HG03039 (cell line): ENCODE results near the gene CDK4.

Experiments used
- ATAC-seq: cut with Tn5 transposase; IDR thresholded peaks from one replicate; pipeline ENCODE4 v1.9.1; 2021; ENCODE audit warnings: mild to moderate bottlenecking, moderate library complexity; ENCODE audit not compliant: unreplicated experiment

CDK4 gene

DNA sequence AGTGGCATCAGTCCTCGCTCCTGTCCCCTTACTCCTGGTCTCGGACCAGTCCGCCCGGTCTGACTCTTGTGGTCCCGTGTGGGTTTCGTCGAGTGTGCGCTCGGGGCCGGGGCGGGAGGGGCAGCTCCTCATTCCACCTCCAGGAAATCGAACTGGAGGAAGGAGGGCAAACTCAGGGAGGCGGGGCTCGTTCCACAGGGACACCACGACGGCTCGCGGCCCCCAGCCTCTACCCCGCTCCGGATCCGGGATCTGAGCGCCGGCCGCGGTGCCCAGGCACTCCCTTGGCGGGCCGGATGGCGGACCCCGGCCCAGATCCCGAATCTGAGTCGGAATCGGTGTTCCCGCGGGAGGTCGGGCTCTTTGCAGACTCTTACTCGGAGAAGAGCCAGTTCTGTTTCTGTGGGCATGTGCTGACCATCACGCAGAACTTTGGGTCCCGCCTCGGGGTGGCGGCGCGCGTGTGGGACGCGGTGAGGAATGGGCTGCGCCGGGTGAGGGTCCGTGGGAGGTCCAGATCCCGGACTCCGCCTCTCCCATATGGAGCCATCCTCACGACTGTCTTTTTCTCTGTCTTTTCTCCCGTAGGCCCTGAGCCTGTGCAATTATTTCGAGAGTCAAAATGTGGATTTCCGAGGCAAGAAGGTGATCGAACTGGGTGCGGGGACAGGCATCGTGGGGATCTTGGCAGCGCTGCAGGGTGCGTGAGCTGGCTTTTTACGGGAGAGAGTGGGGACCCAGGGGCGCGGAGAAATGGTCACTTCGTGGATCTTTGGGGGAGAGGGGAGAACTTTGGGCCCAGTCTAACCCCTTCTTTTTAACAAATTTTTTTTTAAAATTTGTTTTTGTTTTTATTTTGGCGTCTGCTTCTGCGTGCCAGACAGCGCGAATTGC, 20.6 kb upstream of the CDK4 start, which contains the start of gene EEF1AKMT3:
EEF1AKMT3 (plus strand) TSS at position 186 of the 894 bp plus-strand sequence; CDS start at position 297, 111 bp downstream.
- peak; percentile 17 for ATAC-seq

DNA sequence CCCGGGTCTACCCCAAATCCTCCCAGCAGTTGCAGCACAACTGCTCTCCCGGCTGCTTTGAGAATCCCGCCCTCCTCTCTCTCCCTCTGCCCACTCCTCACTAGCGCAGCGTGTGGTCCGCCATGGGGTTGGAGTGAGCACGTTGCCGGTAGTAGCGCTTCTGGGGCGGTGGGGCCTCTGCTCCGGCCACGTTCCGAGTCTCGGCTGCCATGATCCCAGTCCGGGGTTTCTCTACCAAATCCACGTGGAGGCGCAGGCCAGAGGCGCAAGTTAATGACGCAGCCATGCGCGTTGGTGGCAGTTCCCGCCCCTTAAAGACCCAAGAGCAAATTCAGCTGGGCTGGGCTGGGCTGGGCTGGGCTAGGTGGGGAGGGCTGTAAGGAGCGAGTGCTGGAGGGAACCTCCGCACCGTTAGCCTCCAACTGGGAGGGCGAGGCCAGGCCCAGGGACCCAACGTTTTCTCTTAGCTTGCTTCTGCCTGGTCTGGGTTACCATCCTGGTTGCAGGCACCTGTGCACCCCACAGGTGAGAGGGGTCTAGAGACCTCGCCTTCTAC, 19.8 kb upstream of the CDK4 start, which contains the start of gene METTL1:
METTL1 (minus strand) TSS at position 233 of the 556 bp plus-strand sequence; CDS start at position 211, 22 bp downstream.
- ATAC-seq: peak; percentile 69

DNA sequence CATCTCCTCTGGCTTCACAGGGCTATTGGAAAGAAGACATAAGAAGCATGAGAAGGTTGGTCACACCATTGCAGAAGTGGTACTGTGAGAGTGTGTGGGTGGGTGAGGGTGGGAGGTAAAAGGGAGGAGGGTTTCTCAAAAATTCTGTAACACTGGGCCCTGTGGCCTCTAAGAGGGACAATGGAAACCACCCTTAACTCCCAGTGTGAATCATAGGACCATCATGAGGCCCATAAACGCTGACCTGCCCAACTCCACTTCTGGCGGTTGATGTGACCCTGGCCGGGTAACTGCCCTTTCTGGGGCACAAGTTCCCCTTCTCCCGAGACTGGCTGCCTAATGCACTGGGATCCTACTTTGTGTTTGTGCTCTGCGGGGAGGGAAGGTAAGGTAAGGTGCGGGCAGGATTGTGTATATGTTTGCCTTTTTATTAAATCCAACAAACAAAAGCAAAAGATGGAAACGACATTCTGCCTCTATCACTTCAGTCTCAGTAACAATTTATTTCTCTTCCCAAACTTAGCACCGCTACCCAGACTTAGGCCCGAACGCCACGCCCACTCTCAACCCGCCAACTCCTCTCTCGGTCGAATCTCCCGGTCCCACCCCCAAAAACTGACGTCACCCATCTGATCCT, 19.2 kb upstream of the CDK4 start:
- peak; percentile 62 for ATAC-seq

DNA sequence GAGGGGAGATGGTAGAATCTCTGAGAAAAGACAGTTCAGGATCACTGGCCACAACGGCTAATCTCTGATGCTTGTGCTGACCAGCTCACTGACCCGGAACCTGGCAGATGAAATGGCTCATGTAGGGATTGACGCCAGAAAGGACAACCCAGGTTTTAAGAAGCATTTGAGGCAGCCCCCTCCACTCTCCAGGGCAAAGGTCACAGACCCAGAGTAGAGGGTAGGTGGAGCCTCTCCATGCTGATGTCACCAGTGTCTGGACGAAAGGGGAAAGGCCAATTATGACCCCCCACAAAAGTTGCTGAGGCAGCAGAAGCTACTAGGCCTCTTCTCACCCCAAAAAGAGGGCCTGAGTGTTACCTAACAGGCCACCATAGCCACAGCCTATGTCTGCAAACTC, 18.6 kb upstream of the CDK4 start:
- no peak for ATAC-seq

DNA sequence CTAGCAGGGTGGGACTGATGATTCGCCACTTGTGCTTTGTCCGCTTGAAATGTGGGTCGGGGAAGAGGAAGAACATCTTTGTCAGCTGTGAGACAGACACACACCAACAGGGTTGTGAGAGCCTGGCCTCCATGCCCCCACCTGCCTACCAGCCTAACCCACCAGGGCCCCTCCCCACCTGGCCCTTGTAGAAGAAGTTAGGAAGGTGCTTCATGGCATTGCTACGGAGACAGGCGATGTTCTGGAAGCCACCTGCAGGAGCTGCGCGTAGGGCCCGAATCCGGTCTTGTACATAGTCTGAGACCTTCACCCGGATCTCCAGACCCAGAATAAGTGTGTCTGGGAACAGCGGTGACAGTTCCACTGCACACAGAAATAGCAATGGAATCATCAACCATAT, 17.5 kb upstream of the CDK4 start:
- ATAC-seq: no peak

DNA sequence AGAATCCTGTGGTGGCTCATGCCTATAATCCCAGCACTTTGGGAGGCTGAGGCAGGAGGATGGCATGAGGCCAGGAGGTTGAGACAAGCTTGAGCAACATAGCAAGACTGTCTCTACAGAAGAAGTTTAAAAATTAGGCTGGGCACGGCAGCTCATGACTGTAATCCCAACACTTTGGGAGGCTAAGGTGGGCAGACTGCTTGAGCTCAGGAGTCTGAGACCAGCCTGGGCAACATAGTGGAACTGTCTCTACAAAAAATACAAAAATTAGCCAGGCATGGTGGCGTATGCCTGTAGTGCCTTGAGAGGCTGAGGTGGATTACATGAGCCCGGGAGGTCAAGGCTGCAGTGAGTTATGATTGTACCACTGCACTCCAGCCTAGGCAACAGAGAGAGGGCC, 15.8 kb upstream of the CDK4 start:
- no peak for ATAC-seq

DNA sequence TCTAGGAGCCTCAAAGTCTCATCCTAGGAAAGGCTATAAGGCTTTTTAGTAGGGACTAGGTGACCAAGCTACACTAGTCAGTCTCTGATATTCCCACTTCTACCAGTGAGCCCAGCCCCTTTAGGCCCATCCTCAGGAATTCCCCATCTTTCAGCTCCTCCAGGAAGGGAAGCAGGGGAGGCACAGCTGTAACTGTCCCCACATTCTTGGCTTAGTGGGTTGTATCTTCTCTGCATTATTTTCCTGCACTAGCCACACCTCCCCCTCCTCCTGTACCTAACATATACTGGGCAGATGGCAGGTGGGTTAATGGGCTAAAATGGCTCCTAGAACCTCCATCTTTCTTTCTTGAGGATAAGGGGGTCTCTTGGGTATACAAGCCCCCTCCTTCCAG, 15.2 kb upstream of the CDK4 start:
- ATAC-seq: no peak

DNA sequence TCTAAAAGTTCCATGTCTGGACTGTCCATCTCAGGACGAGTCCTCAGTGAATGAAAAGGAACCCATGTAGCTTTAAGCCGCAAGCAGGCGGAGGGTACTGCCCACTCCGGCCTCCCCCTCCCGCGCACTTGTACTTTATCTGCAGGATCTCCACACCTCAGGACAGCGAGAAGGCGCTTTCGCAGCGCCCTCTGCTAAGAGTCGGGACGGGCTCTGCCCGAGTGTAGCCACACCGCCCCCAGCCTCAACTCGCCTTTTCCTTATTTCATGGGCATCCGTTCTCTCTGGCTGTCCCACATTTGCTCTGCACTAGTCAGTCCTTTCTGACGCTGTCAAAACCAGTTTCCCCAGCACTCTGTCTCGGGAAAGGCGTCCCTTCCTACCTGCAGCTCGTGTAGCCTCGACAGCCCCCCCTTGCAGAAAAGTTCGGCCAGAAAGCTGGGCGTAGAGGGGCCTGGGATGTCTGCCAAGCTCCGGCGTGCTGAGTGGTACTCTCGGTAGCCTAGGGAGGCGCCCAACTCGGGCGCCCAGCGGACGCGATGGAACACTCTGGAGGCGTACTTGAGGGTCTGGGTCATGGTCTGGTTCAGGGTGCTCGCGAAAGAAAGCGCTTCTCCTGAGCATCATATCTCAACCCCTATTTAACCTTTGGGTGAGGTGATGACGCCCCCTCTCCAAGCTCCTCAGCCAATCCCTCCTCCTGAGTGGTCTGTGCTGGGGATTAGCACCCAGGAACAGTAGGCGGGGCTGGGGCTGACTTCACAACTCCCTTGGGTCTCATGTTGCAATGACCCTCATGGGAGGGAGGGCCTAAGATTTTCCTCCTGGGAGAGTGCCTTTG, 14.6 kb upstream of the CDK4 start, which contains the start of gene CYP27B1:
CYP27B1 (minus strand) TSS at position 615 of the 841 bp plus-strand sequence; CDS start at position 578, 37 bp downstream.
- no peak for ATAC-seq

DNA sequence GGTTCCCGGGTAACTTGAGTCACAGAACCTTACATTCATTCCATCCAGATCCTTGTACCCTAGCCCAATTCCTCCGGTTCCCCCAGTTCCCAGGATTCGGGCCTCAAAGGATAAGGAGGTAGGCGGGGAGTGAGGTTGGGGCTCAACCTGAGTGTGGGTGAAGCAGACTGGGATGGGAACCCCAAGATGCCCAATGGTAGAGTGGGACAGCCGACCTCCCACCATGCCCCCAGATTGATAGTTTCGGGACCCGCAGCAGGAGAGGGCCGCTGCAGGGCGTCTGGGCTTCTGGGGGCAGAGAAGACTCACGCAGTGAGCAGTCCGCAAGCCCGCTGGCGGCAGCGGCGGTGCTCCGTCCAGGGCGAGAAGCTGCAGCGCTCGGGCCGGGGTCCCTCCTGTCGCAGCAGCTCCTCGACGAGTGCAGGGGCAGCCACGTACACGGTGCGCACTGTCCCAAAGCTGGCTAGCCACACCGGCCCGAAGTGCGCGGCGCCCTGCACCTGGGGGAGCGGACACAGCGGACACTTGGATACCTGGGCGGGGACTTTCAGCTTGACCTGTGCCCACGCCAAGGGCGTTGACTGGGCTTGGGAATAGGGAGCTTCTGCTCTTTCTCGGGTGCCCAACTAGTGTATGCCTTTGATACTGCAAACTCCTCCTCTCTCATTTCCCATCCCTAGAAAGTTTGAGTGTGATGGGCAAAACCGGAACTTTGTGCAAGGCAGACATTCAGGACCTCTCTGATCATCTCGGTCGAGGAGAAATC, 13.8 kb upstream of the CDK4 start:
- ATAC-seq: no peak

DNA sequence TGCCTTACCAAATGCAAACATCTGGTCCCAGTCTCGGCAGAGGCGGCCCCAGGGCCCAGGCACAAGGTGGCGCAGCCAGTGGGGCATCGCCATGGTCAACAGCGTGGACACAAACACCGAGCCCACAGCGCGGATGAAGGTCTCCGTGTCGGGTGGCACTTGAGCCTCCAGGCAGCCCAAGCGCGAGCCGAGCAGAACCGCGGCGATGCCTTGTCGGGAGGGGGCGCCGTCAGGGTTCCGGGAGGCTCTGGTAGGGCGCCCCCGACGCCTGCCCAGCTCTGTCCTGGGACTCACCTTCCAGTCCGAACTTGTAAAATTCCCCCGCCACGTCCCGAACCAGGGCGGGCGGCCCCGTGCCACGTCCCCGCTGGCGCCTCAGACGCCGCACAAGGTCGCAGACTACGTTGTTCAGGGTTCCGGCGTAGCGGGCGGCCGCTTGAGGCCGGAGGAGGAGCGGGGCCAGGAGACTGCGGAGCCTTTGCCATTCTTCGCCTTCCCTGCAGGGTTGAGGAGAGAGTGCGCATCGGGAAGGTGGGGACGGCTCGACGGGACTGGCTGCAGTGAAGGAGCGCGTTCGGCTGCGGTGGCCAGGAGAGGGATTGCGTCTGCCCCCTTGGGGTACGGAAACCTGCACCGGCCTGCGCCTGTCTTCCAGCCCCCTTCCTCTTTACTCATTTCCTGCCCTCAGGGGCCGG, 13.0 kb upstream of the CDK4 start:
- no peak for ATAC-seq

DNA sequence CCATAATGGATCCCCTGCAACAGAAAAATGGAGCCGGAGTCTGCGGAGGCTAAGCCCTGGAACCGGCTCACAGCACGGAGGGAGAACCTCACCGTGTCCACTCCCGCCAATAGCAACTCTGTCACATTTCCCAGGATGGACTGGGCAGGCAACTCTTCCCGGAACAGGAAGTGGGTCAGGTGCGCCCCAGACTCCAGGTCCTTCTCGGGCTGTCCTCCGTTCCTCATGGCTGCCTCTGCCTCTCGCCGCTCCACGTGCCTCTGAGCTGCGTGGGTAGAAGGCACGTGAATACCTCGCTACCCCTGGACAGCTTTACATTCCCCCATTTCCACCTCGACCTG, 12.5 kb upstream of the CDK4 start:
- no peak for ATAC-seq

DNA sequence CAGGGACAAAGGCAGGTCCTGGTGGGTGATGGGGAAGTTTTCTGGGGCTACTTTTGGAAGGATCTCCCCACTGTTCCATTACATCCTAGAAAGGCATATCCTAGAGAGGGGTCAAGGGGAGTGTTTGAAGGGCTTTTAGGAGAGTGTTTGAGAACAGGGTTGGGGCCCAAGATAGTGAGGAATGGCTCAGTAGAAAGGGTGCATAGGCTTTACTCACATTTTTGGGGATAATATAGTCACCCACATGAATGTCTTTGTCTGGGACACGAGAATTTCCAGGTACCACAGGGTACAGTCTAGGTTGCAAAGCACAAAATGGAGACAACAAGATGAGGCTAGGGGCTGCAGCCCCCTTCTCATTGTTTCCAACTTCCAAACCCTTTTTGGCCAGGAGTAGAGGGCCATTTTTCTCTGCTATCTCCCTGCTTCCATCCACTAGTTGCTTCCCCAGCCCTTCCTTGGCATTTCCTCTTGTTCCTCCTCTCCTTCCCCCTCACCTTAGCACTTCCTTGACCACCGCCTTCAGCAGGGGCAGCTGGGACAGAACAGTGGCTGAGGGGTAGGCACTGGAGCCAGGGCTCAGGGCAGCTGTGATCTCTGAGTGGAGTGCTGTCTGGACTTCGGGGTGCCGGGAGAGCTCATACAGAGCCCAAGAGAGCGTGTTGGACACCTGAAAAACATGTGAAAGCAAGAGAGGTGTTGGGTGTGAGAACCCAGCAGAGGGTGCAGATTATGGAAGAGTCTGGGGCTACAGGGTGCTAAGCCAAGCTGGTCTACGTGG, 12.0 kb upstream of the CDK4 start:
- ATAC-seq: no peak

DNA sequence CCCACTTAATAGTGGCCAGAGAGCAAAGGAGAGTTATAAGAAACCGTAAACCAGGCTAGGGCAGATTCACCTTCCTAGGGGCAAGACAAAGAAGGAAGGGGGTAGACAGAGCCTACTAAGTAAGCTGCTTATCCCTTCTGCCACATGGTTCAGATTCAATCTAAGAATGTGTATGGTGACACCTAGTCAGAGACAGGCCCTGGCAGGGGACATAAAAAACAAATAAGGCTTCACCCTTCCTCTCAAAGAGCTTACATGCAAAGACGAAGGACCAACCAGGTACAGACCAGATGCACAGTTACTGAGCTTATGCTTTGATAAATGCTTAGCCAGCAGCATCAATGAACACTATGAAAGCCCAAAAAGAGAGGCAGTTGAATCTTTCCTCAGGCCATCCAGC, 10.4 kb upstream of the CDK4 start:
- ATAC-seq: no peak

DNA sequence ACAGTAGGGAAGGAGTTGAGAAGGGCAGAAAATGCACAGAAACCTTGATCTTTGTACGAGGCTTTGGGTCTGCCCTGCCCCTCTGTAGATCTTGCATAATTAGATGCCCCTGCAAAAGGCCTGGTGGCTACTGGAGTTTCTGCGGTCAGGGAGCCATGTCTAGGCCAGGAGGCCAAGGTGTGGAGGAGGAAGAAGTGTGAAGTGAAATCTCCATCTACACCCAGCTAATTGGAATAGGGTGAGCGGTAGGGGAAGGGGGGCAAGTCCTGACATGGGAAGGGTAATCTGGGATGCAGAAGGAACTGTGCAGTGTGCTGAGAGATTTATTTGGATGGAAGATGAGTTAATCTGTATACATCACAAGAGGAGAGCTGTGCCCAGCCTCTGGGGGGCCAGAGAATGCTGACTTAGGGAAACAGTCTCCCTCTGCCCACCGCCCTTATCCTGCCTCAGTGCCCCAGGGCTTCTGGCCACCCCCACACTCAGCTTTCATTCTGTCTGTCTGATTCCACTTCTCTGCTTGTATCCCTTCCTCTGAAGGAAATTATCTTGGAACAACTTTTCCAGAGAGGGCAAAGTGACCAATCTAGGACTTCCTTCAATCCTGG, 9.4 kb upstream of the CDK4 start:
- ATAC-seq: no peak

DNA sequence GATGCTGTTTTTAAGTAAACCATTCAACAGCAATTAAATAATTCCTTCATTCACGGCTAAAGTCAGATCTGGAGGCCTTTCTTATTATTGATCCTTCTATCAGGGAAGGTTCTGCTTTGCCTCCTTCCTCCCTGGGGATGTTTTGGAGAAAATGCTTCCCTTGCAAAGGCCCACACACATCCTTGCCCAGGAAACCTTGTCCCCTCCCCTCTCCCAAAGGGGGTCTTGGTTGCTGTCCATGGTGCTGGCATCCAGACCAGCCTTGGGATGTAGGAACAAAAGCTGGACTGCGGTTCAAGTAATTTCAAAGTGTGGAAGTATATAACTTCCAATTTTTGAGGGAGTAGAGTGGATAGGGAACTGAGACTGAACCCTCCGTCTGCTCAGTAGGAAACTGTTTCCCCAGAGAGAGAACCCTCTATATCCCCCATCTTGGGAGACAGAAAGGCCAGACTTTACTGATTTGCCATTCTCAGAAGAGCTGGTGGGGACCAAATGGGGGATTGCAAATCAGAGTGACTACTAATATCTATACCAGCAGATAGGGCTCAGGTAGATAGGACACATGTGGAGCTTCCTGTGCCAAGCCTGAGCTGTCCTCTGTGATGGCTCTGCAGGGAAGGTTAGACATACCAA, 8.4 kb upstream of the CDK4 start:
- ATAC-seq: no peak

DNA sequence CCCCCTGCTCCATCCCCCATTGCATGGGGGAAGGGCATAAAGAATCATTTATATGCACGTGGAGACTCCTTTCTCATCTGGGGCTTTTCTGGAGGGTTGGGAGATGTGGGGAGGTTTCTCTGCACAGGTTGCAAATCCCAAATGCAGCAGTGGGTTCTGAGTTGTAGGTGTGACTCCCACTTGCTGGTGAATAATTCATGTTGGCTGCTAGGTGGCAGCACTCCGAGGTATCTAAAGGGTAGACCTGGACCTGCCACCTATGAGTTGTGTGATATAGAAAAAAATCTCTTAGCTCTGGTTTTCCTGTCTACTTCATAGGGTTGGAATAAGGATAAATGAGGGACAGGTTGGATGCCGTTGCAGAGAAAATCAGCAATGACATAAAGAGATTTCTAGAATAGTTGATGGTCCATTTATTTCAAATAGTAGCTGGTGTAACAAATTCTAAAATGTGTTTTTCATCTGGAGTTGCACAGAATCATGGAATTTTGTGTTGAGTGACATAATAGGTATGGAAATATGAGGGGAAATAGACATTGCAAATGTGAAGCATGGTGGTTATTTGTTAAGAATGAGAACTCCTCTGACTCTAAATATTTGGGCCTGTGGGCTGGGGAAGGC, 7.4 kb upstream of the CDK4 start:
- no peak for ATAC-seq

DNA sequence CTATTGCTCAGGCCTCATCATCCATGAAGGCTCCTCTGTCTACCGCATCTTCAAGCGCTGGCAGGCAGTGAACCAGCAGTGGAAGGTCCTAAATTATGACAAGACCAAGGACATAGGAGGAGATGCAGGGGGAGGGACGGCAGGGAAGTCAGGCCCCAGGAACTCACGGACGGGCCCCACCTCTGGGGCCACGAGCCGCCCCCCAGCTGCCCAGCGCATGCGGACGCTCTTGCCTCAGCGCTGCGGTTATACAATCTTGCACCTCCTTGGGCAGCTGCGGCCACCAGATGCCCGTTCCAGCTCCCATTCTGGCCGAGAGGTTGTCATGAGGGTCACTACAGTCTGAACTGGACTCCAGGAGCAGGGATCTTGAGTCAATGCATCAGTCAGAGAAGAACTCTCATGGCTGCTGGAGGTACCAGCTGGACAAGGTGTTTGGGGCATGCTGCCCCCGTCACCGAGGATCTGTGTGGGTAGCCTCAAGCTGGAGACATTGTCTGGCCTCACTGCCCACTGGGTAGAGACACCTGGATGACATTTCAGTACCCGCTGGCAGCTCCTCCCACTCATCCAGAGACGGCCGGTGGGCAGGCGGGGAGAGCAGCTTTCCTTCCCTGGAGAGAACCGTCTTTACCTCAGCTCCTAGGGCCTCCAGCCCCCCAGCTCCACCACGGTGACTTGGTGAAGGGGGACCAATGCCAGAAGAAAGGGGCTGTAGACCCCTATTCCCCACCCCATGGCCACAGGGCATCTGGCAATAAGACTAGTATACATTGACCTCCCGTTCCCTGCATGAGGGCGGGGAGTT, 6.6 kb upstream of the CDK4 start:
- ATAC-seq: no peak
